ENCODE results near the gene DYNC1H1. TPM values are rescaled to one million over a fixed set of nuclear protein-coding genes. Genes with fewer than 3 reads are reported as not detected.

DYNC1H1 gene
- total RNA-seq, 1 donor from 2014 or later = 521 TPM

- DNase-seq (ENCODE audit: low read depth) = no peak
Observed at GRCh38 chr14:101939646-101940170, 24.7 kb upstream of the DYNC1H1 start.

GRCh38 chr14:101944451-101944850 is 19.9 kb upstream of the DYNC1H1 start:
- DNase-seq (ENCODE audit: low read depth) = no peak

GRCh38 chr14:101945171-101945570 is 19.2 kb upstream of the DYNC1H1 start:
- DNase-seq (ENCODE audit: low read depth) = no peak

GRCh38 chr14:101947577-101947903 is 16.8 kb upstream of the DYNC1H1 start:
- DNase-seq (ENCODE audit: low read depth) = no peak

- DNase-seq (ENCODE audit: low read depth) = peak; percentile 100
Observed at GRCh38 chr14:101947904-101948665, 16.3 kb upstream of the DYNC1H1 start.

DNA sequence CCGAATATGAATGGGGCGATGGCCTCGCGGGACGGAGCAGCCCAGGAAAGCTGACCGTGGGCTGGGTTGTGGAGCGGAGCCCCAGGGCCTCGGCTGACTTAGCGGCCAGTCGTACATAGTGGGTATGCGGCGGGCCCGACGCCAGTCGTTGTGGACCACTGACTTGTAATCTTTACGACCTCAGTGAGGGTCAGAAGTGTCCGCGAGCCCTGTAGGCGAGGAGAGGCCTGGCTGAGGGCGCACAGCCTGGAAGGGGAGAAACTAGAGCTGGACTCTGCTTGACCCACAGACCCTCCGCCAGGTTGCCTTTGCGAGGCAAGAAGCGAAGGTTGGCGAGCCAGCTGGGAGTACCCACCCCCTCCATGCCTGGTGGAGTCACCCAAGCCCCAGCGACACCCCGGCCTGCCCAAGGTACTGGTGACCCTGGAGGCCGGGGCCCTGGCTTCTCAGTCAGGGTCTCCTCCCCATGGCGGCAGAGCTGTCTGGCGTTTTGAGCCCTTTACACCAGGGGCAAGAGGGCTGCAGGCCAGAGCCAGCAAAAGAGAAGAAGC is 15.6 kb upstream of the DYNC1H1 start:
- DNase-seq (ENCODE audit: low read depth) = no peak

- no peak for DNase-seq (ENCODE audit: low read depth)
Observed at GRCh38 chr14:101950100-101950499, 14.3 kb upstream of the DYNC1H1 start.

DNA sequence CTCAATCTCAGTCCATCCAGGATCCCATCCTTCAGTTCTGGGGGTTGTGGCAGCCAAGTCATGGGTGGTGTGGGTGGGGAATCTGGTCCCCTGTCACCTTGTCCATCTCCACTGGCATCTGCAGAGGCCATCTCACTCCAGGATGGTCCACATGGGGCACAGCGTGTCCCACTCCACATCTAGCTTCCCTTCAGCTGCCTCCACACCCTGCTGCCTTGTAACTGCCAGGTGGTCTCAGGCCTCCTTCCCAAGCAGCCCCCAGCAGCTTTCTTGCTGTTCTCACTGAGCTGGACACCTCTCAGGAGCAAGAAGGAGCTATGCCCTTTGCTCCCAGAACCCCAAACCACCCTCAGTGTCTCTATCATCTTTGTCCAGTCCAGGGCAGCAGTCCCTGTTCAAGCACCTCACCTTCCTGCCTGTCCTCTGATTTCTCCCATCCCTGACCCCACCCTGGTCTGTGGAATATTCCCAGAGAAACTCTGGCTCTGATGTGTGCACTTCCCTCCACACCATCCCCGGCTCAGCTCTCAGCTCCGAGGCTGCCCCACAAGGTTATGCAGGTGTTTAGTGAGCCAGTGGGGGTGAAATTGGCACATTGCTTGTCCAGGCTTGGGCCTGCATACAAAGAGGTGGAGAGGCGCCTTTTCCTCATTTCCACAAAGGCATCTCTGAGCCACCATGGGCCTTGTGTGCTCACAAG is 13.7 kb upstream of the DYNC1H1 start:
- DNase-seq (ENCODE audit: low read depth) = no peak

DNA sequence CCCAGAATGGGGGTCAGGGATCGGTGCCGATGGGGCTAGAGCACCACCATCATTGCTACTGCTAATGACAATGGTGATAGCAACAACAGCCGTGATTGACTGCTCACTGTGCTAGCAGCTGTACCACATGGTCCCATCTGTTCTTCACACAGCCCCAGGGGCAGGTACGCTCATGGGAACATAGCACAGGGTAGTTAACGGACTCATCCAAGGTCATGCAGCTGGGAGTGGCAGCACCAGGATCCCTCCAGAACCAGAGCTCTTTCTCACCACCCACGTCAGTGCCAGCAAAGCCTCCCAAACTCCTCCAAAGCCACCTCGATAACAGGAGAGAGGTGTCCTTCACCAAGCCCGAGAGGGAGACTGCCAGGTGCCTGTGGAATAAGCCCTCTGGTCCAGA is 11.2 kb upstream of the DYNC1H1 start:
- no peak for DNase-seq (ENCODE audit: low read depth)

- DNase-seq (ENCODE audit: low read depth) = no peak
Observed at GRCh38 chr14:101954501-101954900, 9.9 kb upstream of the DYNC1H1 start.

DNA sequence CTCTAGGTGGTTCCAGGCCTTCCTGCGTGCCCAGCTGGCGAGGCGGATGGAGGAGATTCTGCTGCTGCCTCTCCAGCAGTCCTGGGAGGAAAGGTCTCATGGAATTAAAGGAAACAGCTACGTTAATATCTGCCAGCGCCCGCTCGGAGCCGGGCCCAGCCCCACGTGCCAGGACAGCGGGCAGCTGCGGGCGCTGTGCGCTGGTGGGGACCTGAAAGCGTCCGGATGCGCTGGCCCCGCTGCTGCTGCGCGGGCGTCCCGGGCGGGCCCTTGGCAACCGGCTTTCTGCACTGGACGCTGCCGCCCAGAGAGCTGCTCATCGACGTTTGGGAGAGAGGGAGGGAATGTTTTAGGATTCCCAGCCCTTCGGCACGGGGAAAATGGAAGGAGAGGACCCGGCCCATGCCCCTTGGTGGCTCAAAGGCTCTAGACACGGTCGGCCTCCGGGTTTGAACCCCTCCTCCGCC is 8.6 kb upstream of the DYNC1H1 start:
- no peak for DNase-seq (ENCODE audit: low read depth)

- DNase-seq (ENCODE audit: low read depth) = no peak
Observed at GRCh38 chr14:101956179-101956885, 8.0 kb upstream of the DYNC1H1 start.

GRCh38 chr14:101957406-101958234 is 6.8 kb upstream of the DYNC1H1 start:
- DNase-seq (ENCODE audit: low read depth) = no peak

- DNase-seq (ENCODE audit: low read depth) = no peak
Observed at GRCh38 chr14:101958418-101959180, 5.8 kb upstream of the DYNC1H1 start.

- DNase-seq (ENCODE audit: low read depth) = no peak
Observed at GRCh38 chr14:101959277-101959676, 5.1 kb upstream of the DYNC1H1 start.

DNA sequence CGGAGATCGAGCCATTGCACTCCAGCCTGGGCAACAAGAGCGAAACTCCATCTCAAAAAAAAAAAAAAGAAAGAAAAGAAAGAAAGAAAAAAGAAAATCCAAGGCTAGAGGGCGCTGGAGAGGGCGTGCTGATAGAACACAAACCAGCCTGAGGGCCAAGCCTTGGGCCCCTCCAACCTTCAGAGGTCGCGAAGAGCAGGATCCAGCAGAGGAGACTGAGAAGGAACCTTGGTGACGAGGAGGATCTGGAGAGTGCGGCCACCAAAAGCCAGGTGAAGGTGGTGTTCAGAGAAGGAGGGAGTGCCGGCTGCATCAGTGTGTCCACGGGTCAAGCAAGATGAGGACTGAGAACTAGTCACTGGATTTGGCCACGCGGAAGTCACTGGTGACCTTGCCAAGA is 4.1 kb upstream of the DYNC1H1 start:
- peak; percentile 36 for DNase-seq (ENCODE audit: low read depth)

GRCh38 chr14:101961011-101961721 is 3.2 kb upstream of the DYNC1H1 start:
- peak; percentile 82 for DNase-seq (ENCODE audit: low read depth)

- no peak for DNase-seq (ENCODE audit: low read depth)
Observed at GRCh38 chr14:101961746-101962502, 2.4 kb upstream of the DYNC1H1 start.

DNA sequence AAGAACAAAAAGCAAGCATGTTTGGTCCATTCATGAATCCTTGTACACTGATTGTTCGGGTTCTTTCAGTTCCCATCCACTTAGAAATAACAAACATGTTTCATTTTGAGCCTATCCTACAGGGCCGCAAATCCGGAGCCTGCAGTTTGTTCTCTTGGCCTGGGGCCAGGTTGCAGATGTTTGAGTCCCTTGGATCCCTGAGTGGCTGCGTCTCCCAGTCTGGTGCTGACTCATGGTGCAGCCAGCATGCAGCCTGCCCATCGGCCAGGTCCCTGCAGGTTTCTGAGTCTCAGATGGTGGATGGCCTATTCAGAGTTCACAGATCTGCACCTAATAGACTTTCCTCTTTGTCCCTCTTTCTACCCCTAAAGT is 1.9 kb upstream of the DYNC1H1 start:
- peak; percentile 78 for DNase-seq (ENCODE audit: low read depth)
